Panc1 (cell line): ENCODE measurements around the gene SCGB1A1. TPM values are rescaled to one million over a fixed set of nuclear protein-coding genes. Genes with fewer than 3 reads are reported as not detected.

Experiments
- ATAC-seq: fragments of 200-7000 bp; cut with Tn5 transposase; 2 replicates; pipeline ENCODE4 v1.9.1; 2020; ENCODE audit warnings: mild to moderate bottlenecking, moderate library complexity
- BruUV-seq: library from RNA; stranded (reverse); fragments of 400-500 nt; replicated peaks from 2 replicates; lab custom pipeline; 2021; lab: Mats Ljungman, UMichigan
- CTCF ChIA-PET: fragments of 300-600 bp; sonication (Branson Sonifier 250); formaldehyde crosslinking; loops from one replicate; lab custom pipeline; 2022; ENCODE audit warnings: antibody characterized with exemption; lab: Charles Lee
- POLR2A ChIA-PET: fragments of 300-600 bp; sonication (Branson Sonifier 250); formaldehyde crosslinking; loops from one replicate; lab custom pipeline; 2022; ENCODE audit warnings: antibody characterized with exemption; lab: Charles Lee
- DNase-seq: peaks from one replicate; pipeline ENCODE4 v3.0.0-alpha.2; 2010; ENCODE audit warnings: low read depth, low spot score
- H3K27ac ChIP-seq: 2 replicates; pipeline ENCODE4 v1.5.1; 2011; ENCODE audit warnings: mild to moderate bottlenecking, low read length, inconsistent platforms
- H3K27me3 ChIP-seq: fragments of 200-500 bp; sonication (Bioruptor generic); 2 replicates; pipeline ENCODE4 v1.6.0; 2014; ENCODE audit warnings: low read length, inconsistent platforms; ENCODE audit not compliant: control insufficient read depth, insufficient read depth
- H3K36me3 ChIP-seq: fragments of 200-500 bp; sonication (Bioruptor generic); 2 replicates; pipeline ENCODE4 v1.5.1; 2014; ENCODE audit warnings: inconsistent platforms, mild to moderate bottlenecking, low read length, moderate library complexity; ENCODE audit not compliant: control insufficient read depth, insufficient read depth
- H3K4me1 ChIP-seq: 2 replicates; pipeline ENCODE4 v1.5.1; 2011; ENCODE audit warnings: inconsistent platforms, mild to moderate bottlenecking, low read length, moderate library complexity; ENCODE audit not compliant: control insufficient read depth, insufficient read depth
- H3K4me3 ChIP-seq, 2 experiments: 2 replicates each; pipeline ENCODE4 v1.5.1; 2011 to 2012; ENCODE audit warnings: low read depth in 2 of 2, low read length in 2 of 2, mild to moderate bottlenecking in 2 of 2, inconsistent platforms in 1 of 2, moderate library complexity in 1 of 2
- H3K9me3 ChIP-seq: fragments of 200-500 bp; sonication (Bioruptor generic); 2 replicates; pipeline ENCODE4 v1.5.1; 2014; ENCODE audit warnings: low read depth, mild to moderate bottlenecking, inconsistent platforms, low read length, moderate library complexity; ENCODE audit not compliant: control insufficient read depth, insufficient read depth
- POLR2AphosphoS5 ChIP-seq: IDR thresholded peaks from 2 replicates; pipeline ENCODE4 v1.6.1; 2012; ENCODE audit warnings: mild to moderate bottlenecking, low read depth, low read length, moderate library complexity
- SIN3A ChIP-seq: IDR thresholded peaks from 2 replicates; pipeline ENCODE4 v1.6.1; 2012; ENCODE audit warnings: low read depth, mild to moderate bottlenecking, low read length, moderate library complexity, borderline replicate concordance; ENCODE audit not compliant: insufficient read depth
- TCF7L2 ChIP-seq: IDR thresholded peaks from 2 replicates; pipeline ENCODE4 v1.6.1; 2011; ENCODE audit warnings: mild to moderate bottlenecking, low read depth, low read length, inconsistent platforms
- in situ Hi-C: cut with HindIII; loops from 2 replicates; pipeline ENCODE4 v1.10.0; 2016; ENCODE audit warnings: low sequenced_read_pairs, low pct_unique_long_range_greater_than_20kb
- intact Hi-C: fragments of 100-400 bp; cut with micrococcal nuclease; formaldehyde crosslinking; loops from one replicate; pipeline ENCODE4 v1.10.0; 2022; ENCODE audit not compliant: unreplicated experiment
- total RNA-seq: library from RNA; stranded (reverse); gene quantifications from one replicate; pipeline ENCODE4 v1.2.1, GENCODE V29; 2021; ENCODE audit not compliant: unreplicated experiment
- TF ChIP-seq, protein P1 (sequence below): fragments of 450-650 bp; IDR thresholded peaks from 2 replicates; pipeline ENCODE4 v1.5.1; 2017; ENCODE audit warnings: mild to moderate bottlenecking
- TF ChIP-seq, protein P2 (sequence below), 2 experiments: IDR thresholded peaks; 2 replicates each; pipeline ENCODE4 v1.6.1; 2011 to 2012; ENCODE audit warnings: low read depth in 2 of 2, control low read depth in 1 of 2, low read length in 1 of 2, mild to moderate bottlenecking in 1 of 2, moderate library complexity in 1 of 2; ENCODE audit not compliant: insufficient read depth in 1 of 2

SCGB1A1 gene
- total RNA-seq, 1 experiment from 2014 or later = 1.1 TPM

- POLR2A ChIA-PET = interaction anchor here (0.6 to 0.7 kb wide), 2 partner anchors 253 to 261 kb away, joined by 4 read pairs; no protein-coding TSS in a partner anchor
- H3K27me3 ChIP-seq = no peaks in the 10 kb centered on the region
- peak overlapping the region; percentile 76 for H3K27ac ChIP-seq
Measured at GRCh38 chr11:62398011-62398994, 20.5 kb upstream of the SCGB1A1 start.

DNA sequence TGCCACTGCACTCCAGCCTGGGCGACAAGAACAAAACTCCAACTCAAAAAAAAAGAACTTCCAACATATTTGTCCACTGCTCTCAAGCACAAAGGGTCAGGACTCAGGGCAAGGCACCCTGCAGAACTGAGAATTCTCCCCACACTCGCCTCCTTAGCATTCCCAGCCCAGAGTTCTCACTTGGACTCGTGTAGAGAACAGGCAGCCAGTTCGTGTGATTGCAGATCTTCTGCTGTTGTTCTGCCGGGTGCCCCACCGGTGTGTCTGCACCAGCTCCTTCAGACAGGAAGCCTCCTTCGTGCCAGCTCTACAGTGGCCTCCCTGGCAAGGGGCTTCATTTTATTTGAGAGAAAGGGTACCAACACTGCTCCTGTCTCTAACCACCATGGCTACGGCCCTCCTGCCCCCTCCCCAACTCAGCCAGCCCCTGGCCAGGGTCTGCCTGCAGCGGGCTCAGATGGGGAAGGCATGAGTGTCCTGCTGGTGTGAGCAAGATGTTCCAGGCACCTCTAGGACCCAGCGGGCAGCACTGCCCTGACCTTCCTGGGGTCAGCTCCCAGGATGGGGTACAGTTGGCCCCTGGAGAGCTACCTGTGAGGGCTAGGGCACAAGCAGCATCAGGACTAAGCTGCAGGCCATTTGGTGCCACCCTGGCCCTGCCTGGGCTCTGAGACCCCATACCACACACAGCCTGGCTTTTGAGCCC, 19.5 kb upstream of the SCGB1A1 start:
- Histone ChIP-seq H3K4me3 (no peak overlapping the region), H3K27ac (peak overlapping the region; percentile 76), H3K9me3 (no peaks in the 10 kb centered on the region), H3K4me1 (peaks cover 43% of the 10 kb centered on the region), H3K36me3 (no peaks in the 10 kb centered on the region), H3K27me3 (no peaks in the 10 kb centered on the region)
- intact Hi-C loops = loop anchor here (10.0 kb wide), 1 partner anchor 145 kb away; the partner anchor contains the start of gene AHNAK
- DNase-seq (no peak), ATAC-seq (no peak)
- in situ Hi-C loops = no loop called here
- POLR2A ChIA-PET = interaction anchor here (0.6 kb wide), 1 partner anchor 252 kb away, joined by 4 read pairs; no protein-coding TSS in a partner anchor
- CTCF ChIA-PET = no interaction called here
- no TSS peak for BruUV-seq
- TF ChIP-seq SIN3A (no peak), POLR2AphosphoS5 (no peak), TCF7L2 (no peak)
- TF ChIP-seq, protein P1, sequence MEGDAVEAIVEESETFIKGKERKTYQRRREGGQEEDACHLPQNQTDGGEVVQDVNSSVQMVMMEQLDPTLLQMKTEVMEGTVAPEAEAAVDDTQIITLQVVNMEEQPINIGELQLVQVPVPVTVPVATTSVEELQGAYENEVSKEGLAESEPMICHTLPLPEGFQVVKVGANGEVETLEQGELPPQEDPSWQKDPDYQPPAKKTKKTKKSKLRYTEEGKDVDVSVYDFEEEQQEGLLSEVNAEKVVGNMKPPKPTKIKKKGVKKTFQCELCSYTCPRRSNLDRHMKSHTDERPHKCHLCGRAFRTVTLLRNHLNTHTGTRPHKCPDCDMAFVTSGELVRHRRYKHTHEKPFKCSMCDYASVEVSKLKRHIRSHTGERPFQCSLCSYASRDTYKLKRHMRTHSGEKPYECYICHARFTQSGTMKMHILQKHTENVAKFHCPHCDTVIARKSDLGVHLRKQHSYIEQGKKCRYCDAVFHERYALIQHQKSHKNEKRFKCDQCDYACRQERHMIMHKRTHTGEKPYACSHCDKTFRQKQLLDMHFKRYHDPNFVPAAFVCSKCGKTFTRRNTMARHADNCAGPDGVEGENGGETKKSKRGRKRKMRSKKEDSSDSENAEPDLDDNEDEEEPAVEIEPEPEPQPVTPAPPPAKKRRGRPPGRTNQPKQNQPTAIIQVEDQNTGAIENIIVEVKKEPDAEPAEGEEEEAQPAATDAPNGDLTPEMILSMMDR = no peak
- TF ChIP-seq, protein P2, sequence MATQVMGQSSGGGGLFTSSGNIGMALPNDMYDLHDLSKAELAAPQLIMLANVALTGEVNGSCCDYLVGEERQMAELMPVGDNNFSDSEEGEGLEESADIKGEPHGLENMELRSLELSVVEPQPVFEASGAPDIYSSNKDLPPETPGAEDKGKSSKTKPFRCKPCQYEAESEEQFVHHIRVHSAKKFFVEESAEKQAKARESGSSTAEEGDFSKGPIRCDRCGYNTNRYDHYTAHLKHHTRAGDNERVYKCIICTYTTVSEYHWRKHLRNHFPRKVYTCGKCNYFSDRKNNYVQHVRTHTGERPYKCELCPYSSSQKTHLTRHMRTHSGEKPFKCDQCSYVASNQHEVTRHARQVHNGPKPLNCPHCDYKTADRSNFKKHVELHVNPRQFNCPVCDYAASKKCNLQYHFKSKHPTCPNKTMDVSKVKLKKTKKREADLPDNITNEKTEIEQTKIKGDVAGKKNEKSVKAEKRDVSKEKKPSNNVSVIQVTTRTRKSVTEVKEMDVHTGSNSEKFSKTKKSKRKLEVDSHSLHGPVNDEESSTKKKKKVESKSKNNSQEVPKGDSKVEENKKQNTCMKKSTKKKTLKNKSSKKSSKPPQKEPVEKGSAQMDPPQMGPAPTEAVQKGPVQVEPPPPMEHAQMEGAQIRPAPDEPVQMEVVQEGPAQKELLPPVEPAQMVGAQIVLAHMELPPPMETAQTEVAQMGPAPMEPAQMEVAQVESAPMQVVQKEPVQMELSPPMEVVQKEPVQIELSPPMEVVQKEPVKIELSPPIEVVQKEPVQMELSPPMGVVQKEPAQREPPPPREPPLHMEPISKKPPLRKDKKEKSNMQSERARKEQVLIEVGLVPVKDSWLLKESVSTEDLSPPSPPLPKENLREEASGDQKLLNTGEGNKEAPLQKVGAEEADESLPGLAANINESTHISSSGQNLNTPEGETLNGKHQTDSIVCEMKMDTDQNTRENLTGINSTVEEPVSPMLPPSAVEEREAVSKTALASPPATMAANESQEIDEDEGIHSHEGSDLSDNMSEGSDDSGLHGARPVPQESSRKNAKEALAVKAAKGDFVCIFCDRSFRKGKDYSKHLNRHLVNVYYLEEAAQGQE (IDR thresholded peaks at IDR 0.05; ENCODE audit: insufficient read depth in 1 of 2, low read depth in 2 of 2, low read length in 1 of 2) = no peak

More at GRCh38 chr11:62398011-62398994, 20.5 kb upstream of the SCGB1A1 start:
- no TSS peak for BruUV-seq
- no peak overlapping the region for H3K4me3 ChIP-seq
- H3K9me3 ChIP-seq = no peaks in the 10 kb centered on the region
- no peak for ATAC-seq
- in situ Hi-C loops = no loop called here
- DNase-seq = no peak
- H3K36me3 ChIP-seq = no peaks in the 10 kb centered on the region
- CTCF ChIA-PET = interaction anchor here (0.6 kb wide), 2 partner anchors 31 to 64 kb away, joined by 3 to 4 read pairs; no protein-coding TSS in a partner anchor
- intact Hi-C loops = loop anchor here (10.0 kb wide), 1 partner anchor 146 kb away; the partner anchor contains the start of gene AHNAK
- TF ChIP-seq, protein P2 (IDR thresholded peaks at IDR 0.05; ENCODE audit: insufficient read depth in 1 of 2, low read depth in 2 of 2, low read length in 1 of 2) = no peak
- TF ChIP-seq TCF7L2 = no peak
- no peak for TF ChIP-seq SIN3A
- no peak for TF ChIP-seq POLR2AphosphoS5
- TF ChIP-seq, protein P1 = no peak
- peaks cover 47% of the 10 kb centered on the region for H3K4me1 ChIP-seq
